ENCODE measurements around the gene PSD2. TPM values are rescaled to one million over a fixed set of nuclear protein-coding genes. Genes with fewer than 3 reads are reported as not detected.

PSD2 gene
- total RNA-seq, 1 experiment from 2014 or later, result 0.05 TPM

DNA sequence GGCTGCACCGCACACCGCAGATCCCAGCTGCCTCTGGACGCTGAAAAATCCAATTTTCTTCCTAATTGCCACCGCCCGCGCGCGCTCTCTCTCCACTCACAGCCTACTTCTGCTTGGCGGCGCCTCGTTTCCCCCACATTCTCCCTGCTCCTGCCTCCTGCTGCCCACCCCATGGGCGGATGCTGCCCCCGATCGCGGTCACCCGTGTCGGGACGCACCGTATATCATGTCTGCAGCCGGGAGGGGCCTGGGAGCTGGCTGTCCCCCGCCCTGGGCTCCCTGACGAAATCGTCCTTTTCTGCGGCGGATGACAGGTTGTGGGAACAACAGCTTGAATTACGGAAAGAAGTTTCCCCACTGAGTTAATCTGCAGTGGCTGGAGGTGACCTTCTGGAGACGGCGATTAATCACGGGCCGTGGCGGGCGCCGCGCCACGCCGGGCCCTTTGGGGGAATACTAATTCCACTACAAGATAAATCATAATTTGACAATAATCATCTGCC lies 36.3 kb upstream of the PSD2 start:
- TF ChIP-seq SIN3A (IDR thresholded peaks at IDR 0.05; ENCODE audit: borderline replicate concordance, insufficient read depth, low read depth, low read length) (no peak), CTCF (IDR thresholded peaks at IDR 0.05) (no peak), TCF7L2 (IDR thresholded peaks at IDR 0.05; ENCODE audit: low read depth, low read length) (no peak), POLR2AphosphoS5 (IDR thresholded peaks at IDR 0.05; ENCODE audit: low read depth, low read length) (no peak)
- TF ChIP-seq, protein P1, sequence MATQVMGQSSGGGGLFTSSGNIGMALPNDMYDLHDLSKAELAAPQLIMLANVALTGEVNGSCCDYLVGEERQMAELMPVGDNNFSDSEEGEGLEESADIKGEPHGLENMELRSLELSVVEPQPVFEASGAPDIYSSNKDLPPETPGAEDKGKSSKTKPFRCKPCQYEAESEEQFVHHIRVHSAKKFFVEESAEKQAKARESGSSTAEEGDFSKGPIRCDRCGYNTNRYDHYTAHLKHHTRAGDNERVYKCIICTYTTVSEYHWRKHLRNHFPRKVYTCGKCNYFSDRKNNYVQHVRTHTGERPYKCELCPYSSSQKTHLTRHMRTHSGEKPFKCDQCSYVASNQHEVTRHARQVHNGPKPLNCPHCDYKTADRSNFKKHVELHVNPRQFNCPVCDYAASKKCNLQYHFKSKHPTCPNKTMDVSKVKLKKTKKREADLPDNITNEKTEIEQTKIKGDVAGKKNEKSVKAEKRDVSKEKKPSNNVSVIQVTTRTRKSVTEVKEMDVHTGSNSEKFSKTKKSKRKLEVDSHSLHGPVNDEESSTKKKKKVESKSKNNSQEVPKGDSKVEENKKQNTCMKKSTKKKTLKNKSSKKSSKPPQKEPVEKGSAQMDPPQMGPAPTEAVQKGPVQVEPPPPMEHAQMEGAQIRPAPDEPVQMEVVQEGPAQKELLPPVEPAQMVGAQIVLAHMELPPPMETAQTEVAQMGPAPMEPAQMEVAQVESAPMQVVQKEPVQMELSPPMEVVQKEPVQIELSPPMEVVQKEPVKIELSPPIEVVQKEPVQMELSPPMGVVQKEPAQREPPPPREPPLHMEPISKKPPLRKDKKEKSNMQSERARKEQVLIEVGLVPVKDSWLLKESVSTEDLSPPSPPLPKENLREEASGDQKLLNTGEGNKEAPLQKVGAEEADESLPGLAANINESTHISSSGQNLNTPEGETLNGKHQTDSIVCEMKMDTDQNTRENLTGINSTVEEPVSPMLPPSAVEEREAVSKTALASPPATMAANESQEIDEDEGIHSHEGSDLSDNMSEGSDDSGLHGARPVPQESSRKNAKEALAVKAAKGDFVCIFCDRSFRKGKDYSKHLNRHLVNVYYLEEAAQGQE (IDR thresholded peaks at IDR 0.05; ENCODE audit: insufficient read depth in 1 of 2, low read depth in 2 of 2, low read length in 1 of 2), result no peak

GRCh38 chr5:139760066-139761056 lies 35.2 kb upstream of the PSD2 start:
- in situ Hi-C loops (cut with HindIII; ENCODE audit: low pct_unique_long_range_greater_than_20kb, low sequenced_read_pairs) (no loop called here), intact Hi-C loops (cut with micrococcal nuclease; ENCODE audit: unreplicated experiment) (no loop called here)
- Histone ChIP-seq H3K36me3 (ENCODE audit: control insufficient read depth, insufficient read depth, low read length) (no peaks in the 10 kb centered on the region), H3K27me3 (ENCODE audit: control insufficient read depth, insufficient read depth, low read length) (0 out of 2 replicates have a peak, but pooled peaks cover 7% of the 10 kb centered on the region), H3K4me3 (ENCODE audit: low read depth in 2 of 2, low read length in 2 of 2) (no peak overlapping the region), H3K9me3 (ENCODE audit: control insufficient read depth, insufficient read depth, low read depth, low read length) (no peaks in the 10 kb centered on the region), H3K4me1 (ENCODE audit: control insufficient read depth, insufficient read depth, low read length) (peaks cover 20% of the 10 kb centered on the region), H3K27ac (ENCODE audit: low read length) (no peak overlapping the region)
- POLR2A ChIA-PET, result no interaction called here
- no peak for ATAC-seq
- CTCF ChIA-PET, result no interaction called here
- TF ChIP-seq TCF7L2 (IDR thresholded peaks at IDR 0.05; ENCODE audit: low read depth, low read length) (no peak), POLR2AphosphoS5 (IDR thresholded peaks at IDR 0.05; ENCODE audit: low read depth, low read length) (no peak), CTCF (IDR thresholded peaks at IDR 0.05) (no peak), SIN3A (IDR thresholded peaks at IDR 0.05; ENCODE audit: borderline replicate concordance, insufficient read depth, low read depth, low read length) (no peak)
- TF ChIP-seq, protein P1 (IDR thresholded peaks at IDR 0.05; ENCODE audit: insufficient read depth in 1 of 2, low read depth in 2 of 2, low read length in 1 of 2), result no peak
- no peak for DNase-seq (ENCODE audit: low read depth, low spot score)
- BruUV-seq (replicated peaks), result no TSS peak

More for the DNA sequence above, 36.3 kb upstream of the PSD2 start:
- H3K4me1 ChIP-seq (ENCODE audit: control insufficient read depth, insufficient read depth, low read length), result peaks cover 20% of the 10 kb centered on the region
- DNase-seq (ENCODE audit: low read depth, low spot score) (no peak), ATAC-seq (no peak)
- ChIA-PET CTCF (interaction anchor here (0.5 to 1.5 kb wide), 2 partner anchors 10 to 16 kb away, joined by 4 to 5 read pairs; no protein-coding TSS in a partner anchor), POLR2A (no interaction called here)
- no TSS peak for BruUV-seq (replicated peaks)
- in situ Hi-C loops (cut with HindIII; ENCODE audit: low pct_unique_long_range_greater_than_20kb, low sequenced_read_pairs), result no loop called here
- no peaks in the 10 kb centered on the region for H3K36me3 ChIP-seq (ENCODE audit: control insufficient read depth, insufficient read depth, low read length)
- H3K9me3 ChIP-seq (ENCODE audit: control insufficient read depth, insufficient read depth, low read depth, low read length), result no peaks in the 10 kb centered on the region
- intact Hi-C loops (cut with micrococcal nuclease; ENCODE audit: unreplicated experiment), result loop anchor here (5.0 kb wide), 1 partner anchor 67 kb away; no protein-coding TSS in a partner anchor
- H3K27ac ChIP-seq (ENCODE audit: low read length), result no peak overlapping the region
- H3K27me3 ChIP-seq (ENCODE audit: control insufficient read depth, insufficient read depth, low read length), result 0 out of 2 replicates have a peak, but pooled peaks cover 7% of the 10 kb centered on the region
- no peak overlapping the region for H3K4me3 ChIP-seq (ENCODE audit: low read depth in 2 of 2, low read length in 2 of 2)
